ENCODE data around the gene PDZK1IP1.
A peak's percentile ranks its signal among the peaks of the same experiment; 100 is the strongest.
"Not testable (repeated sequence)": the region's sequence is repeated elsewhere in the genome, so short reads cannot be mapped to it uniquely, and the experiment has no call there.

Gene PDZK1IP1

GRCh38 chr1:47198214-47198613 is 8.4 kb upstream of the PDZK1IP1 start:
- no peak for DNase-seq (ENCODE audit: low read depth in 2 of 2, low spot score in 1 of 2)

- no peak for DNase-seq (ENCODE audit: low read depth in 2 of 2, low spot score in 1 of 2)
Measured at GRCh38 chr1:47196622-47197021, 6.8 kb upstream of the PDZK1IP1 start.

GRCh38 chr1:47195981-47196380 is 6.1 kb upstream of the PDZK1IP1 start:
- DNase-seq (ENCODE audit: low read depth in 2 of 2, low spot score in 1 of 2): not testable (repeated sequence)

GRCh38 chr1:47194311-47194710 is 4.5 kb upstream of the PDZK1IP1 start:
- no peak for DNase-seq (ENCODE audit: low read depth in 2 of 2, low spot score in 1 of 2)

GRCh38 chr1:47193496-47193895 is 3.7 kb upstream of the PDZK1IP1 start:
- DNase-seq (ENCODE audit: low read depth in 2 of 2, low spot score in 1 of 2): not testable (repeated sequence)

GRCh38 chr1:47192458-47193384 is 2.9 kb upstream of the PDZK1IP1 start:
- DNase-seq (ENCODE audit: low read depth in 2 of 2, low spot score in 1 of 2): peak; percentile 7 to 46

- no peak for DNase-seq (ENCODE audit: low read depth in 2 of 2, low spot score in 1 of 2)
Measured at GRCh38 chr1:47191940-47192457, 2.2 kb upstream of the PDZK1IP1 start.

- no peak for DNase-seq (ENCODE audit: low read depth in 2 of 2, low spot score in 1 of 2)
Measured at GRCh38 chr1:47190857-47191256, 1.0 kb upstream of the PDZK1IP1 start.

GRCh38 chr1:47190509-47190855 is 646 bp upstream of the PDZK1IP1 start:
- no peak for DNase-seq (ENCODE audit: low read depth in 2 of 2, low spot score in 1 of 2)

- no peak for DNase-seq (ENCODE audit: low read depth in 2 of 2, low spot score in 1 of 2)
Measured at GRCh38 chr1:47188791-47189785, 748 bp downstream of the PDZK1IP1 start.

GRCh38 chr1:47187926-47188250 is 1.9 kb downstream of the PDZK1IP1 start:
- no peak for DNase-seq (ENCODE audit: low read depth in 2 of 2, low spot score in 1 of 2)

GRCh38 chr1:47187231-47187925 is 2.5 kb downstream of the PDZK1IP1 start:
- no peak for DNase-seq (ENCODE audit: low read depth in 2 of 2, low spot score in 1 of 2)

- DNase-seq (ENCODE audit: low read depth in 2 of 2, low spot score in 1 of 2): no peak
Measured at GRCh38 chr1:47186267-47187185, 3.3 kb downstream of the PDZK1IP1 start.

GRCh38 chr1:47184822-47185677 is 4.8 kb downstream of the PDZK1IP1 start:
- no peak for DNase-seq (ENCODE audit: low read depth in 2 of 2, low spot score in 1 of 2)

- no peak for DNase-seq (ENCODE audit: low read depth in 2 of 2, low spot score in 1 of 2)
Measured at GRCh38 chr1:47184090-47184821, 5.6 kb downstream of the PDZK1IP1 start.

GRCh38 chr1:47183308-47184089 is 6.3 kb downstream of the PDZK1IP1 start:
- DNase-seq (ENCODE audit: low read depth in 2 of 2, low spot score in 1 of 2): no peak

- no peak for DNase-seq (ENCODE audit: low read depth in 2 of 2, low spot score in 1 of 2)
Measured at GRCh38 chr1:47182676-47183235, 7.1 kb downstream of the PDZK1IP1 start.

Data from stimulated activated CD8-positive, alpha-beta memory T cell treated with anti-CD3 and anti-CD28 coated beads, Interleukin-4, amount 100 ng/mL, for 4 hours (primary cell).